ENCODE data around the gene NUCKS1. TPM values are rescaled to one million over a fixed set of nuclear protein-coding genes. Genes with fewer than 3 reads are reported as not detected.

Gene NUCKS1
- total and polyA plus RNA-seq, 10 of the 15 experiments (the other 5 are each of a cell fraction or from before 2014, with no cell fraction given), result 40.5 to 135 (median 55.5) TPM

DNA sequence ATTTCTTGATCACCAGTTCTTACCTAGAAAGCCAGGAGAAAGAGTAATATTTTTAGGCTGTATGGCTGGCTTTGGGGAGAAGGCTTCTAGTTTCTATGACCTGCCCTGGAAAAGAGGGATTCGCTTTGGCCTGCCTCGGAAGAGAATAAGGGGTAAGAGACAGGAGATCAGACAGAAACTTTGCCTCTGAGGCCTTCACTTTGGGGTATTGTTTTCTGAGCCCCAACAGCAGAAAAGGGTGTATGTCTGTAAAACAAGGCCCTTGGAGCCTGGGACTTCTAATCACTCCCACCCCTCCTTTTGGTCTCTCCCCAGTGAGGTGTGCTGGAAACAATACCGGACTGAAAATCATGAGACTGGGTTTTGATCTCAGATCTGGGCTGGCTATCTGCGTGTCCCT lies 74.7 kb downstream of the NUCKS1 start (continued):
- TF ChIP-seq, protein P1, sequence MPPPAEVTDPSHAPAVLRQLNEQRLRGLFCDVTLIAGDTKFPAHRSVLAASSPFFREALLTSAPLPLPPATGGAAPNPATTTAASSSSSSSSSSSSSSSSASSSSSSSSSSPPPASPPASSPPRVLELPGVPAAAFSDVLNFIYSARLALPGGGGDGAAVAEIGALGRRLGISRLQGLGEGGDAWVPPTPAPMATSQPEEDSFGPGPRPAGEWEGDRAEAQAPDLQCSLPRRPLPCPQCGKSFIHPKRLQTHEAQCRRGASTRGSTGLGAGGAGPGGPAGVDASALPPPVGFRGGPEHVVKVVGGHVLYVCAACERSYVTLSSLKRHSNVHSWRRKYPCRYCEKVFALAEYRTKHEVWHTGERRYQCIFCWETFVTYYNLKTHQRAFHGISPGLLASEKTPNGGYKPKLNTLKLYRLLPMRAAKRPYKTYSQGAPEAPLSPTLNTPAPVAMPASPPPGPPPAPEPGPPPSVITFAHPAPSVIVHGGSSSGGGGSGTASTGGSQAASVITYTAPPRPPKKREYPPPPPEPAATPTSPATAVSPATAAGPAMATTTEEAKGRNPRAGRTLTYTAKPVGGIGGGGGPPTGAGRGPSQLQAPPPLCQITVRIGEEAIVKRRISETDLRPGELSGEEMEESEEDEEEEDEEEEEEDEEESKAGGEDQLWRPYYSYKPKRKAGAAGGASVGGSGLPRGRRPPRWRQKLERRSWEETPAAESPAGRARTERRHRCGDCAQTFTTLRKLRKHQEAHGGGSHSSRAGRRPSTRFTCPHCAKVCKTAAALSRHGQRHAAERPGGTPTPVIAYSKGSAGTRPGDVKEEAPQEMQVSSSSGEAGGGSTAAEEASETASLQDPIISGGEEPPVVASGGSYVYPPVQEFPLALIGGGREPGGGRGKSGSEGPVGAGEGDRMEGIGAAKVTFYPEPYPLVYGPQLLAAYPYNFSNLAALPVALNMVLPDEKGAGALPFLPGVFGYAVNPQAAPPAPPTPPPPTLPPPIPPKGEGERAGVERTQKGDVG (CRISPR knock-in tag; IDR thresholded peaks at IDR 0.05), result no peak
- TF ChIP-seq, protein P2, sequence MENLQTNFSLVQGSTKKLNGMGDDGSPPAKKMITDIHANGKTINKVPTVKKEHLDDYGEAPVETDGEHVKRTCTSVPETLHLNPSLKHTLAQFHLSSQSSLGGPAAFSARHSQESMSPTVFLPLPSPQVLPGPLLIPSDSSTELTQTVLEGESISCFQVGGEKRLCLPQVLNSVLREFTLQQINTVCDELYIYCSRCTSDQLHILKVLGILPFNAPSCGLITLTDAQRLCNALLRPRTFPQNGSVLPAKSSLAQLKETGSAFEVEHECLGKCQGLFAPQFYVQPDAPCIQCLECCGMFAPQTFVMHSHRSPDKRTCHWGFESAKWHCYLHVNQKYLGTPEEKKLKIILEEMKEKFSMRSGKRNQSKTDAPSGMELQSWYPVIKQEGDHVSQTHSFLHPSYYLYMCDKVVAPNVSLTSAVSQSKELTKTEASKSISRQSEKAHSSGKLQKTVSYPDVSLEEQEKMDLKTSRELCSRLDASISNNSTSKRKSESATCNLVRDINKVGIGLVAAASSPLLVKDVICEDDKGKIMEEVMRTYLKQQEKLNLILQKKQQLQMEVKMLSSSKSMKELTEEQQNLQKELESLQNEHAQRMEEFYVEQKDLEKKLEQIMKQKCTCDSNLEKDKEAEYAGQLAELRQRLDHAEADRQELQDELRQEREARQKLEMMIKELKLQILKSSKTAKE (IDR thresholded peaks at IDR 0.05; ENCODE audit: low read depth, poor library complexity, severe bottlenecking), result no peak
- TF ChIP-seq CHD2 (IDR thresholded peaks at IDR 0.05; ENCODE audit: borderline replicate concordance, low read depth, low read length), result no peak
- TF ChIP-seq ZZZ3 (IDR thresholded peaks at IDR 0.05; ENCODE audit: control insufficient read depth, insufficient read length, low read depth), result no peak
- TF ChIP-seq, protein P3, sequence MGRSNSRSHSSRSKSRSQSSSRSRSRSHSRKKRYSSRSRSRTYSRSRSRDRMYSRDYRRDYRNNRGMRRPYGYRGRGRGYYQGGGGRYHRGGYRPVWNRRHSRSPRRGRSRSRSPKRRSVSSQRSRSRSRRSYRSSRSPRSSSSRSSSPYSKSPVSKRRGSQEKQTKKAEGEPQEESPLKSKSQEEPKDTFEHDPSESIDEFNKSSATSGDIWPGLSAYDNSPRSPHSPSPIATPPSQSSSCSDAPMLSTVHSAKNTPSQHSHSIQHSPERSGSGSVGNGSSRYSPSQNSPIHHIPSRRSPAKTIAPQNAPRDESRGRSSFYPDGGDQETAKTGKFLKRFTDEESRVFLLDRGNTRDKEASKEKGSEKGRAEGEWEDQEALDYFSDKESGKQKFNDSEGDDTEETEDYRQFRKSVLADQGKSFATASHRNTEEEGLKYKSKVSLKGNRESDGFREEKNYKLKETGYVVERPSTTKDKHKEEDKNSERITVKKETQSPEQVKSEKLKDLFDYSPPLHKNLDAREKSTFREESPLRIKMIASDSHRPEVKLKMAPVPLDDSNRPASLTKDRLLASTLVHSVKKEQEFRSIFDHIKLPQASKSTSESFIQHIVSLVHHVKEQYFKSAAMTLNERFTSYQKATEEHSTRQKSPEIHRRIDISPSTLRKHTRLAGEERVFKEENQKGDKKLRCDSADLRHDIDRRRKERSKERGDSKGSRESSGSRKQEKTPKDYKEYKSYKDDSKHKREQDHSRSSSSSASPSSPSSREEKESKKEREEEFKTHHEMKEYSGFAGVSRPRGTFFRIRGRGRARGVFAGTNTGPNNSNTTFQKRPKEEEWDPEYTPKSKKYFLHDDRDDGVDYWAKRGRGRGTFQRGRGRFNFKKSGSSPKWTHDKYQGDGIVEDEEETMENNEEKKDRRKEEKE (IDR thresholded peaks at IDR 0.05), result no peak
- TF ChIP-seq, protein P4, sequence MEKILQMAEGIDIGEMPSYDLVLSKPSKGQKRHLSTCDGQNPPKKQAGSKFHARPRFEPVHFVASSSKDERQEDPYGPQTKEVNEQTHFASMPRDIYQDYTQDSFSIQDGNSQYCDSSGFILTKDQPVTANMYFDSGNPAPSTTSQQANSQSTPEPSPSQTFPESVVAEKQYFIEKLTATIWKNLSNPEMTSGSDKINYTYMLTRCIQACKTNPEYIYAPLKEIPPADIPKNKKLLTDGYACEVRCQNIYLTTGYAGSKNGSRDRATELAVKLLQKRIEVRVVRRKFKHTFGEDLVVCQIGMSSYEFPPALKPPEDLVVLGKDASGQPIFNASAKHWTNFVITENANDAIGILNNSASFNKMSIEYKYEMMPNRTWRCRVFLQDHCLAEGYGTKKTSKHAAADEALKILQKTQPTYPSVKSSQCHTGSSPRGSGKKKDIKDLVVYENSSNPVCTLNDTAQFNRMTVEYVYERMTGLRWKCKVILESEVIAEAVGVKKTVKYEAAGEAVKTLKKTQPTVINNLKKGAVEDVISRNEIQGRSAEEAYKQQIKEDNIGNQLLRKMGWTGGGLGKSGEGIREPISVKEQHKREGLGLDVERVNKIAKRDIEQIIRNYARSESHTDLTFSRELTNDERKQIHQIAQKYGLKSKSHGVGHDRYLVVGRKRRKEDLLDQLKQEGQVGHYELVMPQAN (conservative IDR thresholded peaks at IDR 0.05), result no peak
- TF ChIP-seq, protein P5, sequence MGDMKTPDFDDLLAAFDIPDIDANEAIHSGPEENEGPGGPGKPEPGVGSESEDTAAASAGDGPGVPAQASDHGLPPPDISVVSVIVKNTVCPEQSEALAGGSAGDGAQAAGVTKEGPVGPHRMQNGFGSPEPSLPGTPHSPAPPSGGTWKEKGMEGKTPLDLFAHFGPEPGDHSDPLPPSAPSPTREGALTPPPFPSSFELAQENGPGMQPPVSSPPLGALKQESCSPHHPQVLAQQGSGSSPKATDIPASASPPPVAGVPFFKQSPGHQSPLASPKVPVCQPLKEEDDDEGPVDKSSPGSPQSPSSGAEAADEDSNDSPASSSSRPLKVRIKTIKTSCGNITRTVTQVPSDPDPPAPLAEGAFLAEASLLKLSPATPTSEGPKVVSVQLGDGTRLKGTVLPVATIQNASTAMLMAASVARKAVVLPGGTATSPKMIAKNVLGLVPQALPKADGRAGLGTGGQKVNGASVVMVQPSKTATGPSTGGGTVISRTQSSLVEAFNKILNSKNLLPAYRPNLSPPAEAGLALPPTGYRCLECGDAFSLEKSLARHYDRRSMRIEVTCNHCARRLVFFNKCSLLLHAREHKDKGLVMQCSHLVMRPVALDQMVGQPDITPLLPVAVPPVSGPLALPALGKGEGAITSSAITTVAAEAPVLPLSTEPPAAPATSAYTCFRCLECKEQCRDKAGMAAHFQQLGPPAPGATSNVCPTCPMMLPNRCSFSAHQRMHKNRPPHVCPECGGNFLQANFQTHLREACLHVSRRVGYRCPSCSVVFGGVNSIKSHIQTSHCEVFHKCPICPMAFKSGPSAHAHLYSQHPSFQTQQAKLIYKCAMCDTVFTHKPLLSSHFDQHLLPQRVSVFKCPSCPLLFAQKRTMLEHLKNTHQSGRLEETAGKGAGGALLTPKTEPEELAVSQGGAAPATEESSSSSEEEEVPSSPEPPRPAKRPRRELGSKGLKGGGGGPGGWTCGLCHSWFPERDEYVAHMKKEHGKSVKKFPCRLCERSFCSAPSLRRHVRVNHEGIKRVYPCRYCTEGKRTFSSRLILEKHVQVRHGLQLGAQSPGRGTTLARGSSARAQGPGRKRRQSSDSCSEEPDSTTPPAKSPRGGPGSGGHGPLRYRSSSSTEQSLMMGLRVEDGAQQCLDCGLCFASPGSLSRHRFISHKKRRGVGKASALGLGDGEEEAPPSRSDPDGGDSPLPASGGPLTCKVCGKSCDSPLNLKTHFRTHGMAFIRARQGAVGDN (IDR thresholded peaks at IDR 0.05), result no peak

Data from GM12878 (cell line).